HCT116 (cell line): Measurements from ENCODE around the gene PPRC1. TPM values are rescaled to one million over a fixed set of nuclear protein-coding genes. Genes with fewer than 3 reads are reported as not detected.
A peak's percentile ranks its signal among the peaks of the same experiment; 100 is the strongest.

Experiments
- ATAC-seq: fragments of 200-7000 bp; cut with Tn5 transposase; 2 replicates; pipeline ENCODE4 v1.9.1; 2020; ENCODE audit warnings: mild to moderate bottlenecking, moderate library complexity
- BruUV-seq: library from RNA; stranded (reverse); fragments of 400-500 nt; replicated peaks from 2 replicates; lab custom pipeline; 2021; lab: Mats Ljungman, UMichigan
- CTCF ChIA-PET: fragments of 300-600 bp; sonication (Branson Sonifier 250); formaldehyde crosslinking; loops from one replicate; lab custom pipeline; 2021; ENCODE audit warnings: antibody characterized with exemption; lab: Charles Lee
- POLR2A ChIA-PET: fragments of 300-600, 350-600 bp; sonication (Branson Sonifier 250); formaldehyde crosslinking; loops from one replicate; lab custom pipeline; 2021; ENCODE audit warnings: antibody characterized with exemption; lab: Charles Lee
- RAD21 ChIA-PET, 2 experiments: fragments of 300-600 bp; sonication (Branson Sonifier 250); formaldehyde crosslinking; loops; one replicate each; lab custom pipeline; 2023; ENCODE audit warnings: low total read pairs in 2 of 2; ENCODE audit not compliant: uncharacterized antibody in 2 of 2, unreplicated experiment in 2 of 2, low non-redundant PET in 1 of 2; lab: Charles Lee
- DNase-seq: peaks from one replicate; pipeline ENCODE4 v3.0.0-alpha.2; 2010; ENCODE audit warnings: low read depth, low spot score
- H2AFZ ChIP-seq: fragments of 200-600 bp; shearing (Covaris generic), sonication (generic); 2 replicates; pipeline ENCODE4 v1.6.1; 2017; ENCODE audit warnings: low read depth, mixed run types, mixed read lengths, antibody characterized with exemption, low read length; ENCODE audit not compliant: poor library complexity, severe bottlenecking
- H3K27ac ChIP-seq: 2 replicates; pipeline ENCODE4 v1.5.1; 2012; ENCODE audit warnings: low read depth, low read length
- H3K27me3 ChIP-seq: fragments of 200-600 bp; sonication (generic); 2 replicates; pipeline ENCODE4 v1.6.1; 2016; ENCODE audit warnings: mixed run types, low read length, mixed read lengths; ENCODE audit not compliant: insufficient read depth
- H3K36me3 ChIP-seq, 2 experiments: fragments of 200-500 bp in 1 of 2; fragments of 200-600 bp in 1 of 2; sonication (Bioruptor generic) in 1 of 2; sonication (generic) in 1 of 2; 2 replicates each; pipeline versions ENCODE4 v1.5.1 to v1.6.1; 2014 to 2016; ENCODE audit warnings: low read length in 2 of 2, inconsistent platforms in 1 of 2, mixed read lengths in 1 of 2, mixed run types in 1 of 2; ENCODE audit not compliant: insufficient read depth in 2 of 2, control insufficient read depth in 1 of 2
- H3K4me1 ChIP-seq, 2 experiments: fragments of 200-600 bp in 1 of 2; sonication (generic) in 1 of 2; 2 replicates each; pipeline versions ENCODE4 v1.5.1 to v1.6.1; 2012 to 2017; ENCODE audit warnings: low read length in 2 of 2, inconsistent platforms in 1 of 2, mild to moderate bottlenecking in 1 of 2, mixed read lengths in 1 of 2, mixed run types in 1 of 2, moderate library complexity in 1 of 2; ENCODE audit not compliant: insufficient read depth in 2 of 2, control insufficient read depth in 1 of 2
- H3K4me2 ChIP-seq: fragments of 200-600 bp; sonication (generic); 2 replicates; pipeline ENCODE4 v1.6.1; 2017; ENCODE audit warnings: mixed run types, low read length, mixed read lengths
- H3K4me3 ChIP-seq, 2 experiments: fragments of 200-600 bp in 1 of 2; sonication (generic) in 1 of 2; replicated peaks in 1 of 2; 2 replicates each; pipeline ENCODE4 v1.5.1; 2011 to 2016; ENCODE audit warnings: low read length in 2 of 2, control low read depth in 1 of 2, low read depth in 1 of 2, mild to moderate bottlenecking in 1 of 2, mixed read lengths in 1 of 2, mixed run types in 1 of 2
- H3K79me2 ChIP-seq: fragments of 200-600 bp; sonication (generic); 2 replicates; pipeline ENCODE4 v1.6.1; 2017; ENCODE audit warnings: mild to moderate bottlenecking, mixed run types, low read length, moderate library complexity, mixed read lengths; ENCODE audit not compliant: insufficient read depth
- H3K9ac ChIP-seq: fragments of 200-600 bp; sonication (generic); 2 replicates; pipeline ENCODE4 v1.6.1; 2016; ENCODE audit warnings: low read length, mixed read lengths
- H3K9me2 ChIP-seq: fragments of 200-600 bp; sonication (generic), shearing (Covaris generic); 2 replicates; pipeline ENCODE4 v1.6.1; 2017; ENCODE audit warnings: mixed run types, mild to moderate bottlenecking, moderate library complexity; ENCODE audit not compliant: insufficient read depth
- H3K9me3 ChIP-seq, 2 experiments: fragments of 200-500 bp in 1 of 2; fragments of 200-600 bp in 1 of 2; sonication (Bioruptor generic) in 1 of 2; sonication (generic) in 1 of 2; 2 replicates each; pipeline ENCODE4 v1.6.1; 2014 to 2017; ENCODE audit warnings: low read length in 2 of 2, mixed read lengths in 2 of 2, inconsistent platforms in 1 of 2, low read depth in 1 of 2, mild to moderate bottlenecking in 1 of 2, mixed run types in 1 of 2, moderate library complexity in 1 of 2; ENCODE audit not compliant: control insufficient read depth in 1 of 2, insufficient read depth in 1 of 2
- H4K20me1 ChIP-seq: fragments of 200-600 bp; sonication (generic), shearing (Covaris generic); 2 replicates; pipeline ENCODE4 v1.6.1; 2017; ENCODE audit warnings: mixed run types, mild to moderate bottlenecking, moderate library complexity; ENCODE audit not compliant: insufficient read depth
- ATF3 ChIP-seq: IDR thresholded peaks from 2 replicates; pipeline ENCODE4 v1.6.1; 2012
- CBX3 ChIP-seq: IDR thresholded peaks from 2 replicates; pipeline ENCODE4 v1.6.1; 2012; ENCODE audit warnings: low read depth
- CTCF ChIP-seq, 3 experiments: fragments of 200-600 bp in 1 of 3; sonication (generic) in 1 of 3; IDR thresholded peaks in 2 of 3; conservative IDR thresholded peaks in 1 of 3; 2 replicates each; pipeline ENCODE4 v1.5.1; 2012 to 2017; ENCODE audit warnings: low read depth in 2 of 3, low read length in 2 of 3, antibody characterized with exemption in 1 of 3, borderline replicate concordance in 1 of 3, control low read depth in 1 of 3, mild to moderate bottlenecking in 1 of 3, mixed read lengths in 1 of 3, mixed run types in 1 of 3, moderate library complexity in 1 of 3; ENCODE audit not compliant: insufficient read depth in 1 of 3
- EGR1 ChIP-seq: IDR thresholded peaks from 2 replicates; pipeline ENCODE4 v1.6.1; 2012; ENCODE audit warnings: low read depth
- EZH2 ChIP-seq: fragments of 200-600 bp; sonication (generic); IDR thresholded peaks from 2 replicates; pipeline ENCODE4 v1.6.1; 2017; ENCODE audit warnings: antibody characterized with exemption, mixed run types
- EZH2phosphoT487 ChIP-seq: fragments of 200-600 bp; IDR thresholded peaks from 2 replicates; pipeline ENCODE4 v1.6.1; 2018; ENCODE audit warnings: antibody characterized with exemption, borderline replicate concordance
- JUND ChIP-seq: IDR thresholded peaks from 2 replicates; pipeline ENCODE4 v1.6.1; 2012
- POLR2AphosphoS5 ChIP-seq: IDR thresholded peaks from 2 replicates; pipeline ENCODE4 v1.6.1; 2011; ENCODE audit warnings: mild to moderate bottlenecking, low read depth, low read length, moderate library complexity
- SIN3A ChIP-seq: IDR thresholded peaks from 2 replicates; pipeline ENCODE4 v1.6.1; 2012; ENCODE audit warnings: low read depth
- SRF ChIP-seq: IDR thresholded peaks from 2 replicates; pipeline ENCODE4 v1.6.1; 2012; ENCODE audit warnings: low read depth
- TCF7L2 ChIP-seq: IDR thresholded peaks from 2 replicates; pipeline ENCODE4 v1.7.0; 2011; ENCODE audit warnings: borderline replicate concordance, inconsistent platforms; ENCODE audit not compliant: insufficient read depth, insufficient read length; ENCODE audit errors: extremely low read depth
- YY1 ChIP-seq: IDR thresholded peaks from 2 replicates; pipeline ENCODE4 v1.6.1; 2011; ENCODE audit warnings: low read length, low read depth, moderate library complexity, mild to moderate bottlenecking; ENCODE audit not compliant: insufficient replicate concordance; ENCODE audit errors: extremely low read depth
- ZBTB33 ChIP-seq: IDR thresholded peaks from 2 replicates; pipeline ENCODE4 v1.6.1; 2011; ENCODE audit warnings: mild to moderate bottlenecking, low read length, moderate library complexity; ENCODE audit not compliant: insufficient replicate concordance; ENCODE audit errors: extremely low read depth
- ZFX ChIP-seq: fragments of 450-650 bp; IDR thresholded peaks from 2 replicates; pipeline ENCODE4 v1.6.1; 2017
- ZNF274 ChIP-seq: fragments of 200-500 bp; sonication (Bioruptor generic); IDR thresholded peaks from 2 replicates; pipeline ENCODE4 v1.6.1; 2014; ENCODE audit warnings: mild to moderate bottlenecking, low read depth, low read length, inconsistent platforms
- intact Hi-C: fragments of 100-400 bp; cut with micrococcal nuclease; formaldehyde crosslinking; loops from 2 replicates; pipeline ENCODE4 v1.10.0; 2022
- total RNA-seq: library from RNA; stranded (reverse); gene quantifications from one replicate; pipeline ENCODE4 v1.2.1, GENCODE V29; 2021; ENCODE audit not compliant: unreplicated experiment

Gene PPRC1
- total RNA-seq, 1 experiment from 2014 or later = 93.0 TPM

- ChIA-PET POLR2A (no interaction called here), CTCF (no interaction called here), RAD21 (no interaction called here)
- Histone ChIP-seq H3K9ac (no peak overlapping the region), H3K27me3 (no peaks in the 10 kb centered on the region), H3K27ac (no peak overlapping the region), H3K9me2 (no peaks in the 10 kb centered on the region), H3K4me2 (no peak overlapping the region), H3K79me2 (no peaks in the 10 kb centered on the region), H3K9me3 (peaks cover 9 to 17% of the 10 kb centered on the region in 2 experiments; a peak in 2 of 4 replicates), H3K4me3 (no peak overlapping the region), H4K20me1 (no peaks in the 10 kb centered on the region), H2AFZ (no peak overlapping the region), H3K4me1 (no peaks in the 10 kb centered on the region), H3K36me3 (peaks cover 0 to 5% of the 10 kb centered on the region in 2 experiments; a peak in 1 of 4 replicates)
- DNase-seq (no peak), ATAC-seq (no peak)
- BruUV-seq = no TSS peak
- intact Hi-C loops = no loop called here
- TF ChIP-seq CBX3 (peak; percentile 50; the same call in 1 of the 2 replicates), YY1 (no peak)
Measured at GRCh38 chr10:102191956-102192355, 59.1 kb downstream of the PPRC1 start.

- H3K9ac ChIP-seq = no peak overlapping the region
- H2AFZ ChIP-seq = no peak overlapping the region
- no peaks in the 10 kb centered on the region for H3K79me2 ChIP-seq
- peaks cover 10 to 15% of the 10 kb centered on the region in 2 experiments; a peak in 3 of 4 replicates for H3K4me1 ChIP-seq
- H3K4me2 ChIP-seq = no peak overlapping the region
- ChIA-PET RAD21 (no interaction called here), POLR2A (no interaction called here), CTCF (no interaction called here)
- H3K27me3 ChIP-seq = no peaks in the 10 kb centered on the region
- peaks cover 0 to 5% of the 10 kb centered on the region in 2 experiments; a peak in 1 of 4 replicates for H3K36me3 ChIP-seq
- no peak overlapping the region for H3K27ac ChIP-seq
- H4K20me1 ChIP-seq = no peaks in the 10 kb centered on the region
- no peaks in the 10 kb centered on the region for H3K9me2 ChIP-seq
- H3K4me3 ChIP-seq = no peak overlapping the region
- DNase-seq = no peak
- no TSS peak for BruUV-seq
- ATAC-seq = no peak
- H3K9me3 ChIP-seq = peaks cover 9 to 17% of the 10 kb centered on the region in 2 experiments; a peak in 2 of 4 replicates
- intact Hi-C loops = no loop called here
- no peak for TF ChIP-seq TCF7L2
- TF ChIP-seq ZBTB33 = no peak
- no peak for TF ChIP-seq EZH2phosphoT487
- TF ChIP-seq ZNF274 = no peak
- no peak for TF ChIP-seq CTCF (IDR thresholded peaks at IDR 0.05 in 2 of 3, conservative IDR thresholded peaks at IDR 0.05 in 1 of 3; ENCODE audit: borderline replicate concordance in 1 of 3, insufficient read depth in 1 of 3, low read depth in 2 of 3, low read length in 2 of 3)
- no peak for TF ChIP-seq CBX3
- no peak for TF ChIP-seq EGR1
- no peak for TF ChIP-seq ATF3
- TF ChIP-seq SRF = no peak
- TF ChIP-seq JUND = no peak
- no peak for TF ChIP-seq EZH2
- no peak for TF ChIP-seq POLR2AphosphoS5
- TF ChIP-seq SIN3A = no peak
- TF ChIP-seq ZFX = no peak
Measured at GRCh38 chr10:102195296-102195870, 62.5 kb downstream of the PPRC1 start.
